GM20431 (cell line): Measurements from ENCODE around the gene BMPR1A.

Experiments used
- in situ Hi-C: fragments of 300-500 bp; cut with MseI, MboI; formaldehyde crosslinking; loops from one replicate; pipeline ENCODE4 v1.15.0; 2020; ENCODE audit warnings: low sequenced_read_pairs; ENCODE audit not compliant: unreplicated experiment

Gene BMPR1A

DNA sequence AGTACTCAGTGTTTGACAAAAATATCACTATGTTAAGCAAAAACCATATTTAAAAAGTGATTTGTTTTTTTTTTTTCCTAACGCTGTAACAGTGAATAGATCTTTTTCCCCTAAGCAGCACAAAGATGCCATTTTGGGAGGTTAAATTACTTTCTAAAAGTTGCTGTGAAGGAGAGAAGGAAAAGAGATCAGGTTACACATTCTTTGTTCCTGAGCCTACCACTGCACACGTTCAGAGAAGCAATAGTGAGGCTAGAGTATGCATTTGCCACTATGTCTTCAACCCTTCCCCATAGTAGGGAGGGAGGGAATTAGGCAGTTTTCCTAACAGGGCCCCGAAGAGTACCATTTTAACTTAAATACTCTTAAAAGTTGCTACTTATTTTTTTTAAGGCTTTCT is 38.9 kb downstream of the BMPR1A start:
- in situ Hi-C loops = no loop called here

DNA sequence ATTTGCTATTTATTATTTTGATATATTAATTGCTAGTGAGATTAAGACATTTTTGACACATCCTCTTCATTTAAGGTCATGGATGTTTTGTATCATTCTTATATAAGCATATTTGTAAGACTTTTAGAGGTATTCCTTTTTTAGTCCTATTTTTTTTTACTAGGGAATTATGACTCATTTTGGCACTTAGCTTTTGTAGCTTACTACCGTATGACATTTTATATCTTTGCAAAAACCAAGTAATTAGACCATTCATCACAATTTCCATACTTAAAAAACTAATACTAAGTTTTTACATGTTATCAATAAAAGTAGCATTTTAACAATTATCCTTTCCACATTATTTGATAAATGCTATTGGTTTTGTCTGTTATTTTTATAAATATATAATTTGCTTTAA is 41.6 kb downstream of the BMPR1A start:
- in situ Hi-C loops = no loop called here

DNA sequence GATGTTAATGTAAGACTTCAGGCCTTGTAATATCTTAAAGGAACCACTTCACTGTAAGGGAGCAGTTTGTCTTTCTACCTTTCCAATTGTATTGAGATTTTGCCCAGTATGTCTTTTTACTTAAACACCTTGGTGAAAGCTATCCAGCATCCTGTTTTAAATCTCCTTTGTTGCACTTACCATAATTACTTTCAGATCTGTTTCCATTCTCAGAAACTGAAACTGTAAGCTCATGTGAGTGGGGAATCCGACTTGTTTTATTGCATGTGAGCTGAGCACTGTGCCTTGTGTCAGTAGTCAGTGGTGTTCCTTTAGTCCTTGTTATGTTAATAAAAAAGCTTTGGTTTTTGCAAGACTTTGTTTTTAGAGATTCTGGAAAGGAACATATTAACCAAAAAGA is 42.2 kb downstream of the BMPR1A start:
- in situ Hi-C loops = no loop called here

DNA sequence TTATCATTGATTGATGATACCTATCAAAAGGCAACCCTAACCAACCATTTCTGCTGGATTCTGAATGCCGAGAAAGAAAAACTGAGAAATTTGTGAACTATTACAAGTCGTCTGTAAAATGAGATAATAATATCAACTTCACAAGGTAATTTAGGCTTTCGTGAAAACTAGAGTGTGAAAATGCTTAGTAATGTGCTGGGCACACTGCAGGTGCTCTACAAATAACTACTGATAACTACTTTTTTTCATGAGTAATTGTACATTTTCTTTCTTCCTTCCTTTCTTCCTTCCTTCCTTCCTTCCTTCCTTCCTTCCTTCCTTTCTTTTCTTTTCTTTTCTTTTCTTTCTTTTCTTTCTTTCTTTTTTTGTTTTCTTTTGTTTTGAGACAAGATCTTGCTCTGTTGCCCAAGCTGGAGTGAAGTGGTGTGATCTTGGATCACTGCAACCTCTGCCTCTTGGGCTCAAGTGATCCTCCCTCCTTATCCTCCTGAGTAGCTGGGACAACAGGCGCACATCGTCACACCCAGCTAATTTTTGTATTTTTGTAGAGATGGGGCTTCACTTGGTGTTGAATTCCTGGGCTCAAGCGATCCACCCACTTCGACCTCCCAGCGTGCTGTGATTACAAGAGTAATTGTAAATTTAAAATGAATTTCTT is 42.9 kb downstream of the BMPR1A start:
- in situ Hi-C loops = no loop called here

DNA sequence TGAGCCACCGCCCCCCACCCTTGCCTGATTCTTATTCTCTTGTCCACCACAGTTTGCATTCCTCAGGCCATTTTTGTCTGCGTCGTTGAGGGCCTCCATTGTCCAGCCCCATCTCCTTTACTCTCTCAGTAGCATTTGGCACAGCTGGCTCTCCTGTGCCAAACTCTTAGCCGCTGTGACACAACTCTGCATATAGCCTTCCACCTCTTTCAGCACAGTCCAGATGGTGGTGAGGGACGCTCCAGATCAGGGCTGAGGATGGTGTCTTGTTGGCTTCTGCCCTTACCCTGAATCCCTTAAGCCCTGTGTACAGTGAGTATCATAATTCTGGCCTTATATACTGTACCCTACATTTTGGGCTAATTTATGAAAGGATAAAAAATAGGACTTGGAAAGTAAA is 45.6 kb downstream of the BMPR1A start:
- in situ Hi-C loops = no loop called here

DNA sequence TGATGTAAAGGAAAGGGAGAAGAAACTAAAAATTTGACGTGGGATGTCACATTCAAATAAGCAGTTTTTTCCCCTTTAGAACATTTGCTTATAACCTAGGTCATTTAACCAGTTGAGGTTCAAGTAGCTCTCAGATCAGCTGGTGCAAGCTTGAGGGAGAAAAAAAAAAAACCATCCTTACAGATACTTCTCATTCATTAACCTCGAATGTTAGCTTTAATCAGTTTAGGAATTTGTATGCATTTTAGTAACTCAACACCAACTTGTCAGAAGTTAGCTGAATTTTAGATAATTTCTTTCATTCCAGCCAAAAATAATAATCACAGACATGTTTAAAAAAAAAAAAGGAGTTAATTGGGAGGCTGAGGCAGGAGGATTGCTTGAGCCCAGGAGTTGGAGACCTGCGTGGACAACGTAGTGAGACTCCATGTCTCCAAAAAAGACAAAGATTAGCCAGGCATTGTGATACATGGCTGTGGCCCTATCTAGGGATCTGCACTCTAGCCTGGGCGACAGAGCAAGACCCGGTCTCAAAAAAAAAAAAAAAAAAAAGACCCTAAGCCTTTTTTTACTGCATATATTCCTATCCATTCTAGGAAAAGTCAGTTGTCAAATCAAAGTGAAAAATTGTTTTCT is 46.2 kb downstream of the BMPR1A start:
- in situ Hi-C loops = no loop called here

DNA sequence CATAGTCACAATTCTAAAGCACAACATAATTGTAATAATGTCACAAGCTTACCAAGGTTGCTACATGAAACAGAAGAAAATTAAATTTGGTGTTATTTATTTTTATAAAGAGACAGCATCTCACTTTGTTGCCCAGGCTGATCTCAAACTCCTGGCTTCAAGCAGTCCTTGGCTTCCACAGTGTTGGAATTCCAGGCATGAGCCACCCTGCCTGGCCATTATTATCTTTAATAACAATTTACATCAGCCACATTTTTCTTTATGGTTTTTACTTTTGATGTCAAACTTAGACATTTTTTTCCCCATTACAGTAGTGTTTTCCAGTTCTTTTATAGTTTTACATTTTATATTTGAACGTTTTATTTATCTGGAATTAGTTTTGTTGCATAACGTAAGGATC is 46.7 kb downstream of the BMPR1A start:
- in situ Hi-C loops = no loop called here

DNA sequence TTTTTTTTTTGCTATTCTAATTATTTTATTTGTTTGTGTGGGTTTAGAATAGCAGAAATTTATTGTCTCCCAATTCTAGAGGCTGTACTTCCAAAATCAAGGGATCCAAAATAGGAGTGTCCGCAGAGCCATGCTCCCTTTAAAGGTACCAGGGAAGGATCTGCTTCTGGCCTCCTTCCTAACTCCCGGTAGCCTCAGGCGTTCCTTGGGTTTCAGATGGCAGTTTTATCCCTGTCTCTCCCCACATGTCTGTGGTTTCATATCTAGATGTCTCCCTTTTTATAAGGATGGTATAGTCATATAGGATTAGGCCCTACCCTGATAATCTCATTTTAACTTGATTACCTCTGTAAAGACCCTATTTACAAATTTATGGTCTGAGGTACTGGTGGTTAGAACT is 48.4 kb downstream of the BMPR1A start:
- in situ Hi-C loops = no loop called here

DNA sequence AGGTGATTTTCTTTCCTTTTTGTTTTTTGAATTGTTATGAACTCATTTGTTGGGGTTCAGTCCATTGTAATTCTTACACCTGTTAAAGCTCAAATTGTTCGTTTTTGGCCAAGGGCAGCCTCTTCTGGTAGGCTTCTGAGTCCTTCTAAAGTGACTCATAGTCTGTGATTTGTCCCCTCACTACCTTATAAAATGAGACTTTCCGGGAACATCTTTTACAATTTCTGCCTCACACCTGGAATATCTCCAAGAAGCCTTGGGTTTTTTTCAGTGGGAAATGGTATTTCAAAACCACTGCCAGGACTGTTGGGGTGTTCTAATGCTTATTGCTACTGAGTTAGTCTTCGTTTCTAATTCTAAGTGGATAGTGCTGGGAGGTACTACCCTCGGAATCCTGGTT is 56.7 kb downstream of the BMPR1A start:
- in situ Hi-C loops = no loop called here

DNA sequence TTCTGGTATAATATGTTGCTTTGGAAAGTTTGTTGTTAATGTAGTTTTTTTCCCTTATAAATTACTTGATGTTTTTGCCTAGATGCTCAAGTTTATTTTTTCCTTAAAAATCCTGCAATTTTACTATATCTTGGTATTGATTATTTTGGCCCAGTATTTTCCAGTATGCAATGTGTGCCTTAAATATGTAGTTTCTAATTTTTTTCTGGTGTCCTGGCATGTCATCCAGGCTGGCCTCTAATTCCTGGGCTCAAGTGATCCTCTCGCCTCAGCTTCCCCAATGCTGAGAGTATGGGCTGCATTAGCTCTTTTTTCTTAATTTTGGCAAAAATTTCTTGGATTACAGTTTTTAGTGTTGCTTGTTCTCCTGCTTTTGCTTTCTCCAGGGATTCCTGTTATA is 57.6 kb downstream of the BMPR1A start:
- in situ Hi-C loops = no loop called here

DNA sequence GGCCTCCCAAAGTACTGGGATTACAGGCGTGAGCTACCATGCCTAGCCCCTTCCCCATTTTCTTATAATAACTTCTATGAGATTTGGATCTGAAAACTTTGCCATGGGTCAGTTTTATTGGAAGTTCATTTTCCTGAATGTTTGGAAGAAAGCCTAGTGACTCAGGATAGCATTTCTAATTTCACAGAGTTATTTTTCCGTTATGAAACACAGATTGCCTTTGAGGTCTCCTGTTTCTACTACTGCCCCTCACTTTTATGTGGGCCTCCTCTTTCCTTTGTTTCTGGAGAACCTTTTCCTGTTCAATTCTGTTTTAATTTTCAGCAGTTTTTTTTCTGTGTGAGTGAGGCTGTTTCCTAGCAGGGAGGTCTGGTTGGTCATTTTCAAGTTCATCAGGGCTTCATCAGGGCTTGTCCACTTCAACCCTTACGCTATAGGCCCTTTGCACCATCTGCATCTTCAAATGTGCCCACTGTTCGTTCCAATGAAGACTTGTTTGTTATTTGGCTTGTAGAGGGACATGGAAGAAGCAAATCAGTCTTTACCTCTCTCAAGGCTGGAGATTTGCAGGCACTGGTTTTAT is 58.7 kb downstream of the BMPR1A start:
- in situ Hi-C loops = no loop called here

DNA sequence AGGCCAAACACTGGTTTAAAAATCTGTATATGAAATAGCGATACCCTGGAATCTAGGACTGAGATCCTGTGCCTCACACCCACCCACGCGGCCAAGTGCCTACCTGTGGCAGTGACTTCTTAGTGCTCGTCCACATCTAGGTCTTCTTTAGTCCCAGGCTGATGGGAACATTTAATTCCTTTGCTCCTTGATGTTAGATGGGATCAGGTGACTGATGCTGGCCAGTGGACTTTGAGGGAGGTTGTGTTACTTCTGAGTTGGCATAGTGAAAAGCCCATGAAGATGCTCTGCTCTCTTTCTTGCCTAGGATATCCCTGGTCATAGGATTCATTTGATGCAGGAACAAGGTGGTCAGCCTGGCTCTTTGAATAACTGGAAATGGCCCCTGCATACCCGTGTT is 59.2 kb downstream of the BMPR1A start:
- in situ Hi-C loops = no loop called here

DNA sequence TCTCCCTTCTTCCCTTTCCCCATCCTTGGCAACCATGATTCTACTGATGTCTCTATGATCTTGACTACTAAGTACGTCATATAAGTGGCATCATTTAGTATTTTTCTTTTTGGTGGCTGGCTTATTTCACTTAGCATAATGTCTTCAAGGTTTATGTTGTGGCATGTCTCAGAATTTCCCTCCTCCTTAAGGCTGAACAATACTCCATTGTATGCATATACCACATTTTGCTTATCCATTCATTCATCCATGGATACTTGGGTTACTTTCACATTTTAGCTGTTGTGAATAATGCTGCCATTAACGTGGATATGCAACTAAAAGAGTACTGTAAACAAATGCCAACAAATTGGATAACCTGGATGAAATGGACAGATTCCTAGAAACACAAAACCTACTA is 60.8 kb downstream of the BMPR1A start:
- in situ Hi-C loops = no loop called here

DNA sequence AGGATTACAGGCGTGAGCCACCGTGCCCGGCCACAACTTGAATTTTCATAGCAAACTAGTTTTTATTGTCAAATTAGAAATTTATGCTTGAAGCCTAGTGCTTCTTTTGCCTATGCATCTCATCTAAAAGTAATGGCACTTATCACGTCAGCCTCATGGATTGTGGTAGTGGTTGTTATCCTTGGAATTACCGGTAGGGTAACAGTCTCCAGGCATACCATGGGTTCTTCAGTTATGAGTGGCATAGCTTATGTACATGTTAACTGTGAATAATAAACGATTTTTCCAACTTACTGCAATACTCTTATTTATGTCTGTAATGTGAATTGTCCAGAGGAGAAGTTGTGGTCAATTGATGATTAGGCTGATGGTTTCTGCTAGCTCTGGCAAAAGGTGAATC is 63.1 kb downstream of the BMPR1A start:
- in situ Hi-C loops = no loop called here

DNA sequence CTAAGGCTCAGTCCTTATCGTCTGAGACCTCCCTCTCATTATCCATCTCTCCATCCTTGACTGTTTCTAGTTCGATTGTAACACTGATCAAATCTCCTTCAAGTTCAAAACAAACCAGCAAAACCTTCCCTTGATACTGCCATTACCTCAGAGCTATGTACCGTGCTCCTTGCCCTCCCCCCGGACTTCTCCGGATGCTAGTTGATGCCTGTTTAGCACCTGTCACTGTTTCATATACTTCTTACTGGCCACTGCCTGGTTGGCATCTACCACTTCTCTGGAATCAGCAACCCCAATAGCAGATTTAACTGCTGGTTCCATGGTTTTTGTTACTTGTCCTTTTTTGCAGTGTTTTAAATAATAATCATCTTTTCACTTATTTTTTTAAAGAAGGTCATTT is 64.1 kb downstream of the BMPR1A start:
- in situ Hi-C loops = no loop called here

DNA sequence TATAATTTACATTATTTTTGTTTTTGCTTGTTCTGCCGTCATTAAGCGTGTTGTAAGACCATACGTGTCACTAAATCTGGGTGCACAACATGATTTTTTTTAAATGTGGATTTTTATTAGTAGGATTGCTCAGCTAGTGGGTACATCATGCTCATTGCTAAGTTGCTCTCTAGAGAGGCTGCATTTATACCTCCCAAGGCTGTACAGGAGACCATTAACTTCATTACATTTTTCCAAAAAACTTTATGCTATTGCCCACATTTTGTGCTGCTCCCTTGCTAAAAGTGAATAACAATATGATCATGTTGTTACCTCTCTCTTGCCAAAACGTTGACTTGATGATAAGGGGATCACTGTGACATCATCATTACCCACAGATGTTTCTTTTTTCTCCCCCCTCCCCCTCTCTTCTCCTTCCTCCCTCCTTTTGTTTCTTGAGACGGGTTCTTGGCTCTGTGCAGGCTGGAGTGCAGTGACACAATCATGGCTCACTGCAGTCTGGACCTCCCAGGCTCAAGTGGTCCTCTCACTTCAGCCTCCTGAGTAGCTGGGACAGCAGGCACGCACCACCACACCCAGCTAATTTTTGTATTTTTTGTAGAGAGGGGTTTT is 65.1 kb downstream of the BMPR1A start:
- in situ Hi-C loops = no loop called here

DNA sequence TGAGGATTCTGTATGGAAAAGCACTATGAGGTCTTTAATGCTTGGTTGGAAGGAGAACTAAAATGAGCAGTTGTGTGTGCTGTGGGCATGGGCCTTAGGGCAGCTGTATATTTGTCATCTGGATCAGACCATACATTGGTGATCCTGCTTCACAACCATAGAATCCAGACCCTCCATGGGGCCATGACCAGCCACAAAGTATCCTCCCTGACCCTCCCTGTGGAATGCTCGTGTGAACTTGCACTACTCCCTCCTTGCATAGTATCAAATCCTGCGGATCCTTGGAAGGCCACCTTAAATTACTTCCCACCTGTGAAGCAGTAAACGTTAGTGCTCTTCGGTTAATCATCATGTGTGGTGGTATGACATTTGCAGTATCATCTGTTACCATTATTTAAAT is 67.1 kb downstream of the BMPR1A start:
- in situ Hi-C loops = no loop called here

DNA sequence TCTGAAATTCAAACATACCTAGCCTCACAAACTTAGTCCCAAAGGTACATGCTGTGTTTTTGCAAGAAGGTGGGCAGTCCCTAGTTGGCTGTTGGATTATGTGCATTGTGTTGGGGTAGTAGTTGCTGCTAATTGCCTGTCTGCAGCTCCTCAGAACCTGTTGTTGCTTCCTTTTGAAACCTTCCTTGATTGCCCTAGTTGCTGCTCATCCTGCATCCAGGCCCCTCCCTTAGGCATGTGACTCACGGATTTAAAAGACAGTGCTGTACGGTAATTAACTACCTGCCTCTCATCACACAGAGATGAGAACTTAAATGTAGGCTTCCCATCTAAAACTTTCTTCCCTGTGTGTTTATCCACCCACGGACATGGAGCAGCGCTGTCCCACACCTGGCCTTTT is 67.7 kb downstream of the BMPR1A start:
- in situ Hi-C loops = no loop called here

DNA sequence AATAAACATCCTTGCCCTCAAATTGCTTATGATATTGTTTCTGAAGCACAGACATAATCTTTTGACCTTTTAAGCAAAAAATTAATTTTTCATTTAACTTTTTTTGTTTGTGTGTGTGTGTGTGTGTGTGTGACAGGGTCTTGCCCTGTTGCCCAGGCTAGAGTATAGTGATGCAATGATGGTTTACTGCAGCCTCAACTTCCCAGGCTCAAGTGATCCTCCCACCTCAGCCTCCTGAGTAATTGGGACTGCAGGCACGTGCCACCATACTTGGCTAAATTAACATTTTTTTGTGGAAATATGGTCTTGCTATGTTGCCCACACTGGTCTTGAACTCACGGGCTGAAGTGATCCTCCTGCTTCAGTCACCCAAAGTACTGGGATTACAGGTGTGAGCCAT is 68.9 kb downstream of the BMPR1A start:
- in situ Hi-C loops = no loop called here

DNA sequence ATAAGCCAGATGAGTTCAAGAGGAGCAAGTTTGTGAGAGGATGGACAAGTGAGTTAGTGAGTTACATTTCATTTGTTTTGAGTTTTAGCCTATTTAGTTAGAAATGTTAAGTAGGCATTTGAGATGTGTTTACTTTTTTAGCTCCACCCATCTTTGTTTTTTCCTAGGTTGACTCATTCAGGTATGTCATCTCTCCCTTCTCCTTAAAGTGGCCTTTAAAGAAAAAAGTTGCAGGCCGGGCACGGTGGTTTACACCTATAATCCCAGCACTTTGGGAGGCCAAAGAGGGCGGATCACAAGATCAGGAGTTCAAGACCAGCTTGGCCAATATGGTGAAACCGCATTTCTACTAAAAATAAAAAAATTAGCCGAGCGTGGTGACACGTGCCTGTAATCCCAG is 71.2 kb downstream of the BMPR1A start:
- in situ Hi-C loops = no loop called here

DNA sequence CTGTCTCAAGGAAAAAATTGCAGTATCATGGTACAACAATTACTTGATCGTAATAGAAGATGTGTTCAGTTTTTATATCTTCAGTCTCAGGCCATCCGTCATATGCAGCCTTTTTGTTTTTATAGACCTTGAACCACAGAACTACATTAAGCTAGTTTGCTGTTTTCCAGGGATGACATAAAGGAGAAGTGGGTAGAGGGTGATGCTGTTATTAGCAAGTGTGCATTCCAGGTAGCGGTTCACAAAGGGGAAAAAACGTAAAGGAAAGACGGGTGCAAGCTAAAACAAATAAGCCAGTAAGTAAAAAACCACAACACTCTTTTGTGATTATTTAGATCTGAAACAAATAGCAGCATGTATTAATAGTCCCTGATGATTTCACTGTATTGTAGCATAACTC is 71.7 kb downstream of the BMPR1A start:
- in situ Hi-C loops = no loop called here

DNA sequence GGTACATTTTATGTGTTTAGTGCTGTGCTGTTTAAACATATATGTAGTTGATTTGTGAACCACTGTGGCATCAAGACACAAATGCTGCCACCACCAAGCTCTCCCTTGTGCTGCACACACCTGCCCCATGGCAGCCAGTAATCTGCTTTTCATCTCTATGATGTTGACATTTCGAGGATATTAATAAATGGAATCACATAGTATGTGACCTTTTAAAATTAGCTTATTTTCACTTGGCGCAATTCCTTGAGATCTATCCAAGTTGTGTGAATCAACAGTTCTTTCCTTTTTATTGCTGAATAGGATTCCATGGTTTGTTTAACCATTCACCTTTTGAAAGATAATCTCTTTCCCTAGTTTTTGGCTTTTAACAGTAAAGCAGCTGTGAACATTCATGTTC is 73.1 kb downstream of the BMPR1A start:
- in situ Hi-C loops = no loop called here
